T47D (cell line): ENCODE measurements around the gene SEMA6B.
"Not testable (repeated sequence)": the region's sequence is repeated elsewhere in the genome, so short reads cannot be mapped to it uniquely, and the experiment has no call there.

Experiments
- DNase-seq, 2 experiments: peaks; one replicate each; pipeline versions ENCODE4 v3.0.0 to v3.0.0-alpha.2; 2011 to 2012; ENCODE audit warnings: low read depth in 1 of 2, low spot score in 1 of 2
- JUND ChIP-seq: IDR thresholded peaks from 2 replicates; pipeline ENCODE4 v1.6.1; 2012; ENCODE audit warnings: low read depth
- in situ Hi-C: cut with HindIII; loops from 2 replicates; pipeline ENCODE4 v1.10.0; 2016; ENCODE audit warnings: low sequenced_read_pairs, low pct_unique_long_range_greater_than_20kb

The SEMA6B gene

DNA sequence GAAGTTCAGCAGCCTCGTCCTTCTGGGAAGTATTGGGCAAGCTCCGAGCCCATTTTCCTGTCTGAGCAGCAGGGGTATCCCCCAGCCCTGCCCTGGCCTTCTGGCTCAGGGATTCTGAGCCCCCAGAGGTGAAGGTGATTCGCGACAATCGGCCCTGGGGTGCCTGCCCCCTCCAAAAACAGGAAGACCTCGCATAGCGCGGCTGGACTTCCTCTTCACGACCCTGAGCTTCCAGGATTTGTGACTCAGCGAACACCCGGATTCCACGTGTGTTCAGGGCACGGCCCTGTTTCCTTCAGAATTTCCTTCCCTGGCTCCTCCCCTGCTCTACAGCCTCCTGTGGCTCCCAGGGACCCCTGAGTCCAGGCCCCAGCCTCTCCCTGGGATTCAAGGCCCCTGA lies at the start of gene SEMA6B:
TSS of gene SEMA6B (minus strand) at position 116 of the 400 bp plus-strand sequence. CDS start 1,227 bp downstream, outside the sequence.
- no peak for TF ChIP-seq JUND
- DNase-seq = no peak
- in situ Hi-C loops = no loop called here

GRCh38 chr19:4606921-4607678 lies 47.6 kb upstream of the SEMA6B start:
- in situ Hi-C loops = no loop called here
- no peak for TF ChIP-seq JUND
- no peak for DNase-seq

DNA sequence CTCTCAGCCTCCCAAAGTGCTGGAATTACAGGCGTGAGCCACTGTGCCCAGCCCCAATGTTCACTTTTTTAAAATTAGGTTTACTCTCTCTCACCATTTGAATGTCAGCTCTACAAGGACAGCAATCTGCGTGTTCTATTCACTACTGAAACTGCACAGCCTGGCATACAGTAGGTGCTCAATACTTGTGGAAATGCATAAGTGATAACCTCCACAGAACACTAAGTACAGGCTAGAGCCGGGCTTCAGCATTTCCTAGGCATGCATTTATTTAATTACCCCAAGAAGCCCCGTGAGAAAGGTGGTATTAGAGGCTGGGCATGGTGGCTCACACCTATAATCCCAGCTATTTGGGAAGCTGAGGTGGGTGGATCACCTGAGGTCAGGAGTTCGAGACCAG lies 46.7 kb upstream of the SEMA6B start:
- no peak for DNase-seq
- in situ Hi-C loops = no loop called here
- no peak for TF ChIP-seq JUND

GRCh38 chr19:4604912-4605311 lies 45.4 kb upstream of the SEMA6B start:
- DNase-seq = no peak
- no peak for TF ChIP-seq JUND
- in situ Hi-C loops = no loop called here

DNA sequence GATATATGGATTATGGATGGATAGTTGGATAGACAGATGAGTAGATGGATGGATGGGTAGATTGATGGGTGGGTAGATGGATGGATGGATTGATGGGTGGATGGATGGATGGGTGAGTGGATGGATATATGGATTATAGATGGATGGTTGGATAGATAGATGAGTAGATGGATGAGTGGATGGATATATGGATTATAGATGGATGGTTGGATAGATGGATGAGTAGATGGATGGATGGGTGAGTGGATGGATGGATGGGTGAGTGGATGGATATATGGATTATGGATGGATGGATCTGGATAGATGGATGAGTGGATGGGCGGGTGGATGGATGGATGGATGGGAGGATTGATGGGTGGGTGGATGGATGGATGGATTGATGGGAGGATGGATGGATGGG lies 43.4 kb upstream of the SEMA6B start:
- TF ChIP-seq JUND = no peak
- DNase-seq = no peak
- in situ Hi-C loops = no loop called here

GRCh38 chr19:4602173-4602788 lies 42.8 kb upstream of the SEMA6B start:
- no peak for DNase-seq
- no peak for TF ChIP-seq JUND
- in situ Hi-C loops = no loop called here

DNA sequence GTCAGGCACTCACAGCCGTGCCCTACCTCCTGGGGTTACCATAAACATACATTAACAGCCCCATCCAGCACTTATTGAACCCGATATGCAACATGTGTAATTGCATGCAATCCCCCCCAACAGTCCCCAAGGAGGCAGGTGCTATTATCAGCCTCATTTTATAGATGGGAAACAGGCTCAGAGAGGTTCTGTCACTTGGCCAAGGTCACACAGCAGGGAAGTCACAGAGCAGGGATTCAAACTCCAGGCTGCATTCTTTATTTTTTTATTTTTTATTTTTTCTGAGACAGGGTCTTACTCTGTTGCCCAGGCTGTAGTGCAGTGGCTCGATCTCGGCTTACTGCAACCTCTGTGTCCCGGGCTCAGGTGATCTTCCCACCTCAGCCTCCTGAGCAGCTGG lies 41.4 kb upstream of the SEMA6B start:
- no peak for TF ChIP-seq JUND
- in situ Hi-C loops = no loop called here
- no peak for DNase-seq

GRCh38 chr19:4600082-4600481 lies 40.6 kb upstream of the SEMA6B start:
- in situ Hi-C loops = no loop called here
- no peak for DNase-seq
- no peak for TF ChIP-seq JUND

DNA sequence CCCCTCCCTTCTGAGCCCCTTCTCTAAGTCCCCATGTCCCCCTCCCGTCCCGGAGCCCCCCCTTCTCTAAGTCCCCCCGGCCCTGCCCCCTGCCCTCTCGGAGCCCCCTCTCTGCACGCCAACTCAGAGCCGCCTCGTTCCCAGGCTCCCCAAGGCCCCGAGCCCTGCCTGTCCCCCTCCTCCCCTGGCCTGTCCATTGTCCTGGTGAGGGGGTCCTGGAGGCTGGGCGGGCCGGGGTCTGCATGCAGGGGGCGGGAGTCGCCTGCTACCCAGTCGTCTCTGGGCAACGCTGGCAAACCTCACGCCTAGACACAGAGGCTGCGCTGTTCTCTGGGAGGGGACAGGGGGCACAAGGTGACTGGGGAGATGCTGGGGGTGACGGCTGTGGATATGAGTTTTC lies 39.2 kb upstream of the SEMA6B start:
- no peak for DNase-seq
- TF ChIP-seq JUND = no peak
- in situ Hi-C loops = no loop called here

DNA sequence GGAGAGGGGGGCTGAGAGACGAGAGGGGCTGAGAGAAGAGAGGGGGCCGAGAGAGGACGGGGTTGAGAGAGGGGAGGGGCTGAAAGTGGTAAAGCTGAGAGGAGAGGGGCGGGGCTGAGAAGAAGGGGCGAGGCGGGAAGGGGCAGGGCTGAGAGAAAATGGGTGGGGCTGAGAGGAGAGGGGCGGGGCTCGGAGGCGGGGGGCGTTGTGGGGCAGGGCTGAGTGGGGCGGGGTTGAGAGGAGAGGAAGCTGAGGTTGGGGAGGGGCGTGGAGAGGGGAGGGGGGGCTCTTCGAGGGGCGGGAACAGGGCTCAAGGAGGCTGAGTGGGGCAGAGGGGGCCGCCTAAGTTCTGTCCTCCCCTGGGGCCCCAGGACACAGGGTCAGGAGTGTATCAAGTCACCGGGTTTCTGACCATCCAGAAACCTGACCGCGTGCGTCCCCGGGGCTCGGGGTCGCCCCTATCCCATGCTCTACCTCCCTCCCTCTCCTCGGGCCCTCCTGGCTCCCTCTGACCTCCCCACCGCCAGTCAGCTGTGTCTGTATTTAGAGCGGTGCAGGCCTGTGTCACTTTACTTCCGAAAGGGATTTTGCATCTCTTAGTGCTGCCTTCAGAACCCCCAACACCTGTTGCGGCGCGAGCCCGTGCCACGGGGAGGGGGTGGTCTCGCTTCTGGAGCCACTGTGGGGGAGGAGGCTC lies 38.6 kb upstream of the SEMA6B start:
- no peak for TF ChIP-seq JUND
- peak; percentile 63 to 74 for DNase-seq
- in situ Hi-C loops = no loop called here

GRCh38 chr19:4597278-4597974 lies 37.9 kb upstream of the SEMA6B start:
- TF ChIP-seq JUND = no peak
- DNase-seq = no peak

GRCh38 chr19:4596033-4596904 lies 36.8 kb upstream of the SEMA6B start:
- DNase-seq = no peak
- TF ChIP-seq JUND = no peak
- in situ Hi-C loops = no loop called here

More at GRCh38 chr19:4597278-4597974, 37.9 kb upstream of the SEMA6B start:
- in situ Hi-C loops = no loop called here

GRCh38 chr19:4595158-4595557 lies 35.7 kb upstream of the SEMA6B start:
- in situ Hi-C loops, DNase-seq: not testable (repeated sequence)
